Stimulated activated naive CD8-positive, alpha-beta T cell treated with anti-CD3 and anti-CD28 coated beads, Interleukin-15, amount 100 ng/mL, for 72 hours (primary cell): ENCODE data around the gene PAGE4.

Source experiments
- ATAC-seq: fragments of 150-1000 bp; cut with Tn5 transposase; 2 replicates; pipeline ENCODE4 v1.10.0; 2021; ENCODE audit warnings: mild to moderate bottlenecking, moderate library complexity
- DNase-seq, 2 donors: peaks; one replicate each; pipeline ENCODE4 v3.0.0; 2021 to 2022
- H3K27ac Mint-ChIP-seq, 2 donors: one replicate each; pipeline ENCODE4 v1.8.0; 2022; ENCODE audit warnings: mild to moderate bottlenecking in 2 of 2, mixed read lengths in 2 of 2, moderate library complexity in 2 of 2
- H3K27me3 Mint-ChIP-seq: one replicate; pipeline ENCODE4 v1.8.0; 2022; ENCODE audit warnings: mixed read lengths
- H3K4me1 Mint-ChIP-seq: one replicate; pipeline ENCODE4 v1.8.0; 2022; ENCODE audit warnings: mild to moderate bottlenecking, mixed read lengths
- H3K4me3 Mint-ChIP-seq, 2 donors: one replicate each; pipeline ENCODE4 v1.8.0; 2022; ENCODE audit warnings: mild to moderate bottlenecking in 2 of 2, mixed read lengths in 2 of 2, moderate library complexity in 1 of 2
- H3K9me3 Mint-ChIP-seq, 2 donors: one replicate each; pipeline ENCODE4 v1.8.0; 2022; ENCODE audit warnings: mixed read lengths in 2 of 2

Gene PAGE4, protein sequence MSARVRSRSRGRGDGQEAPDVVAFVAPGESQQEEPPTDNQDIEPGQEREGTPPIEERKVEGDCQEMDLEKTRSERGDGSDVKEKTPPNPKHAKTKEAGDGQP

DNA sequence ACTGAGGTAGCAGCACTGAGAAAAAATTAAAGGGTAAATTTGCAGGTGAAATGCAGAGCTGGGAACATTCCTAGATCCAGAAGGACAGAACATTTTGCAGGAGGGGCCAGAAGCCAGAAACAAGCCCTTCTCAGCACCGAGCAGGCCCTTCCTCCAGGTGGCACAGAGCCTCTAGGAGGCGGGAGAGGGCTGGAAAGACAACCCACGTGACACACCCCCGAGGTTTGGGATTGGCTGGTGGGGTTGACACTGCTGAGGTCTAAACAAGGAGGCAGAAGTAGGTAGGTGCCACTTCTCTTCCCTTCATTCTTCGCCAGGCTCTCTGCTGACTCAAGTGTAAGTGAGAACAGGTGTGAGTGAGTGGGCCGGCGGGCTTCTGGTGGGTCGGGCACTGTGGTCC lies at the start of gene PAGE4:
PAGE4 (plus strand) TSS at position 288 of the 400 bp plus-strand sequence. CDS start 1,126 bp downstream, outside the sequence.
- Mint-ChIP-seq H3K27ac (no peak within 1 kb of the TSS), H3K4me1 (no peaks in the 10 kb centered on the region), H3K4me3 (no peak within 1 kb of the TSS), H3K9me3 (no peaks in the 10 kb centered on the region), H3K27me3 (peaks cover 11% of the 10 kb centered on the region)
- ATAC-seq (no peak), DNase-seq (no peak)

DNA sequence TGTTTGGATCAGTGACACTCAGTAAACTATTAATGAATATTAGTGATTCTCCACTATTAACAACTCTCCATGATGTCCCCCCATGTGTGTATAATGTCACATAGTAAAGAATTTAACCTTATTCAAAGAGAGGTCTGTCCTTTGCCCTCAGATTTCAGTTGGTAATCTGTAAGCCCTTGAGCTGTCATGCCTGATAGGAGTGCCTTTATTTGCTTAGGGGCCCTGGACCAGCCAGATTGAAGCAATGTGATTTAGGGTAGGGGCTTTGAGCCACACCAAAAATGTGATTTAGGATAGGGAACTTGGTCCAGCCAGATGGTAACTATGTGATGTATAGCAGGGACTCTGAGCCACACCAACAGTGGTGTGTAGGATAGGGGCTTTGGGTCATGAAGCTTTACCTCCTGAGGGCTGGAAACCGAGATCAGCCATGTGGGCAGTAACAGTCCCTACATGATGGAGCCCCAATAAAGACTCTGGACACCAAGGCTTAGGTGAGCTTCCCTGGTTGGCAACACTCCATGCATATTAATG lies 44.3 kb upstream of the PAGE4 start:
- ATAC-seq: no peak
- H3K4me1 Mint-ChIP-seq: no peaks in the 10 kb centered on the region
- no peak overlapping the region for H3K4me3 Mint-ChIP-seq
- H3K27ac Mint-ChIP-seq: no peak overlapping the region
- DNase-seq: no peak
- no peaks in the 10 kb centered on the region for H3K27me3 Mint-ChIP-seq
- H3K9me3 Mint-ChIP-seq: no peaks in the 10 kb centered on the region

DNA sequence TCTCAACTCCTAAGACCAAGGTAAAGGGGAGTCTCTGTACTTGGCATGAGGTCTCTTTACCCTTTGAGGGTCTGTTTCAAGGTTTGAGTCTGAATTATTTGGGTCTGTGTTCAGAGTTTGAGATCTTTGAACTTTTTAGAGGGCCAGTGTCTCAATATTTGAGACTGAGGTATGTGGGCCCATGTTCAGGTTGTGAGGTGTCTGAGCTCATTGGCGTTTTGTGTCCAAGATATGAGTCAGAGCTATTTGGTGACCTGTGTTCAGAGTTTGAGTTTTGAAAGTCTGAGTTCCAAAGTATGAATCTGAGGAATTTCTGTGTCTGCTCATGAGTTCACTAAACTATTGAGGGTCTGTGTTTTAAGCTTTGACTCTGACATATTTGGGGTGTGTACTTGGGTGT lies 36.7 kb upstream of the PAGE4 start:
- DNase-seq: no peak
- Mint-ChIP-seq H3K27ac (no peak overlapping the region), H3K9me3 (no peaks in the 10 kb centered on the region), H3K4me3 (no peak overlapping the region), H3K27me3 (no peaks in the 10 kb centered on the region), H3K4me1 (no peaks in the 10 kb centered on the region)
- no peak for ATAC-seq

DNA sequence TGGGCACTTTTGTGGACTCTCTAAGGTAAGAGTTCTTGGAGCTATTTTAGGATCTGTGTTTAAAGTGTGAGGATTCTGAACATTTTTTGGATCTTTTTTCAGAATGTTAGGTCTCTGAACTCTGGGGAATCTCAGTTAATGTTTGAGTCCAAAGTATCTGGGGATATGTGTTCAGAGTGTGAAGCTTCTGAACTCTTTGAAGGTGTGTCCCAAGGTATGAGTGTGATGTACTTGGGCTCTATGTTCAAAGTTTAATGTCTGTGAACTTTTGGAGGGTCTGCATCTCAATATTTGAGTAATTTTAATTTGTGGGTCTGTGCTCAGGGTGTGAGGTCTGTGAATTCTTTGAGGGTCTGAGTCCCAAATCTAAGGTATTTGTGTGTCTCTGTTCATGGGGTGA lies 35.4 kb upstream of the PAGE4 start:
- no peaks in the 10 kb centered on the region for H3K27me3 Mint-ChIP-seq
- DNase-seq (no peak), ATAC-seq (no peak)
- no peak overlapping the region for H3K4me3 Mint-ChIP-seq
- H3K4me1 Mint-ChIP-seq: no peaks in the 10 kb centered on the region
- H3K27ac Mint-ChIP-seq: no peak overlapping the region
- no peaks in the 10 kb centered on the region for H3K9me3 Mint-ChIP-seq

DNA sequence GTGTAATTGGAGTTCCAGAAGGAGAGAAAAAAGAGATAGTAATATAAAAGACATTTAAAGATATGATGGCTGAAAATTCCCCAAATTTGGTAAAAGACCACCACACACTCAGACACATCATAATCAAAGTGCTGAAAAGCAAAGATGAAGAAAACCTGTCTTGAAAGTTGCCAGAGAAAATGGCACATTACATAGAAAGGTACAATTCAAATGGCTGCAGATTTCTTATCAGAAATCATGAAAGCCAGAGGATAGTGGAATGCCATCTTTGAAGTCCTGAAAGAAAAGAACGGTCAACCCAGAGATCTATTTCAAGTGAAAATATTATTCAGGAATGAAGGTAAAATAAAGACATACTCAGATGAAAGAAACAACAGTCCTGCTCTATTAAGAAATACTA lies 29.3 kb upstream of the PAGE4 start:
- no peak overlapping the region for H3K27ac Mint-ChIP-seq
- ATAC-seq (no peak), DNase-seq (no peak)
- H3K4me1 Mint-ChIP-seq: no peaks in the 10 kb centered on the region
- no peak overlapping the region for H3K4me3 Mint-ChIP-seq
- H3K27me3 Mint-ChIP-seq: no peaks in the 10 kb centered on the region
- H3K9me3 Mint-ChIP-seq: peaks cover 0 to 6% of the 10 kb centered on the region in 2 donors

DNA sequence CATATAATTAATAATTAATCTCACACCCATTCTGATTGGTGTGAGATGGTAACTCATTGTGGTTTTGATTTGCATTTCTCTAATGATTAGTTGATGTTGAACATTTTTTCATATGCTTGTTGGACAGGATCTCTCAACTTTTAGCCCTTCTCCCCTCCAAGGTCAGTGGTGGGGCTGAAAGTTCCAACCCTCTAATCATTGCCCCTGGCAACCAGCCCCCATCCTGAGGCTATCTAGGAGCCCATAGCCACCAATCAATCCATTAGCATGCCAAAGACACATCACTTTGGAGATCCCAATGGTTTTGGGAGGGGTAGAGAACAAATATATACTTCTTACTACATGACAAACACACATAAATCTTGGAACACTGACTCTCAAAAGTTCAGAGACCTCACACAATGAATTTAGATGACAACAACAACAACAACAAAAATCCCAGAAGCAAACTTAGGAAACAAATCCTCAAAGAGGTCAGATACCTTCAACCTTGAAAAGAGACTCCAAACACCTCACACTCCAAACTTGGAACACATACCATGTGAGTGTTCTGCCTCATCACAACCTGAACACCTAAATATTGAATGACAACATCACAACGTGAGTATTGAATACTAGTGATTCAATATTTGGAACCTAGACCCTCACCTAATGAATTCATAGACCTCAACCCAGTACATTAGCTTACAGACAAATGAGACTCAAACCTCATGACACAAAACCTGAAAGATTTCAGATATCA lies 19.0 kb upstream of the PAGE4 start:
- no peak for DNase-seq
- H3K9me3 Mint-ChIP-seq: no peaks in the 10 kb centered on the region
- H3K4me3 Mint-ChIP-seq: no peak overlapping the region
- H3K4me1 Mint-ChIP-seq: no peaks in the 10 kb centered on the region
- H3K27me3 Mint-ChIP-seq: no peaks in the 10 kb centered on the region
- ATAC-seq: peak; percentile 40
- H3K27ac Mint-ChIP-seq: no peak overlapping the region

DNA sequence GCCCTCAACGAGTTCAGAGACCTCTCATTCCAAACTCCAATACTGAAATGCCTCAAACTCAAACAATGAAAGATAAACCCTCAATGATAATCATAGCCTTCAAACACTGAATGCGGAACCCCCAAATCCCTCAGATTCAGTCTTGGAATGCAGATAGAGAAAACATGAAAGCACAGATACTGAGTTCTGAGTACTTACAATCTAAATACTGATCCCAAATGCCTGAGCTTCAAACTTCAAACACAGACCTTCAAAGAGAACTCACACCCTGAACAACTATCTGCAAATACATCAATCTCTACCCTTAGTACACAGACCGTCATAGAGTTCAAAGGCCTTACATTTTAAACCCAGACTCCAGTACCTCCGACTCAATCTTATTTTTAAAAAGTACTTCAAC lies 16.9 kb upstream of the PAGE4 start:
- Mint-ChIP-seq H3K9me3 (no peaks in the 10 kb centered on the region), H3K27me3 (no peaks in the 10 kb centered on the region), H3K27ac (no peak overlapping the region), H3K4me1 (no peaks in the 10 kb centered on the region), H3K4me3 (no peak overlapping the region)
- DNase-seq (no peak), ATAC-seq (no peak)

DNA sequence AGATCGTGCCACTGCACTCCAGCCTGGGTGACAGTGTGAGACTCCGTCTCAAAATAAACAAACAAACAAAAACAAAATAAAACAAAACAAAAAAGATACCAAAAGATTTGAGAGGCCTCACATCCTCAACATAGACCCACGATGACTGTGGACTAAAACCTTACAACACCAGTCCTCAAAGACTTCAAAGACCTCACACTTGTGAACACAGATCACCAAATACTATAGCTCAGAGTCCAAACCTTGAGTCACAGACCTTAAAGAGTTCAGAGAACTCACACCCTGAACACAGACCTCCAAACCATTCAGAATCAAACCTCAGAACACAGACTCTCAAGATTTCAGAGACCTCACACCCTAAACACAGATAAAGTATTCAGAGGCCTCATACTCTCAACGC lies 12.7 kb upstream of the PAGE4 start:
- Mint-ChIP-seq H3K27me3 (no peaks in the 10 kb centered on the region), H3K4me3 (no peak overlapping the region), H3K9me3 (no peaks in the 10 kb centered on the region), H3K27ac (no peak overlapping the region), H3K4me1 (no peaks in the 10 kb centered on the region)
- ATAC-seq: no peak
- no peak for DNase-seq

DNA sequence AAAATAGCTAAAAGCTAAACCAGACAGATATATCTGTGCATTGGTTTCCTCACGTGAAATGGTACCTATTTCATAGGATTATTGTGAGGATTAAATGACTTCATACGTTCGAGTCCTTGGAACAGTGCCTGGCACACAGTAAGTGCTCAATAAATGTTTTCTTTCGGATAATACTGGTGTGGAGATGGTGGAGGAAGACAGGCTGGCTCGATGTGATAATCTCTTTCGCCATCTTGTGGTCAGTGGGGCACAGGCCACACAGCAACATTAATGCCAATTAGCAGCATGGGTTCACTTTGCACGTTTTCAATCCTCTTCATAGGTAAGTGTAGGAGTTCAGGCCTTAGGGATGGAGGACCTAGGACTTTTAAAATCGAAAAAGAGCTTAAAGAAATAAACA lies 9.3 kb downstream of the PAGE4 start:
- no peaks in the 10 kb centered on the region for H3K27me3 Mint-ChIP-seq
- peak in 1 of 2 donors; percentile 11 for DNase-seq
- H3K4me1 Mint-ChIP-seq: peaks cover 8% of the 10 kb centered on the region
- no peaks in the 10 kb centered on the region for H3K9me3 Mint-ChIP-seq
- no peak overlapping the region for H3K4me3 Mint-ChIP-seq
- ATAC-seq: no peak
- H3K27ac Mint-ChIP-seq: no peak overlapping the region

DNA sequence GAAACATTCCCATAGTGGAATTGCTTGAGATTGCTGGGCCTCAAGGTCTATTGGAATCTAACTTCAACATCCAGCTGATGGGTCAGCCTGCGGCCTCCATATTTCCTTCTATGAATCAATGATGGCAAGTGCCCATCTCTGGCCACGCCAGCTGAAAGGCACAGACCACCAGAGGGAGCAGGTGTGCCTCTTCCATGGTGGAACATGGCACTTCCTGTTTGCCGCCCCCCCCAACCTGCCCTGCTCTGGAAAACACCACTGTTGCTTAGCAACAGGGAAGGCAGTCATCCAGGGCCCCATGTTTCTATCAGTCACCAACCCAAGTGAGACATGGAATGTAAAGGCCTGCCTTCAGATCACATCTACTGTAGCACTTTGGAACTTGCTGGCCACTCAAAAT lies 11.6 kb downstream of the PAGE4 start:
- Mint-ChIP-seq H3K9me3 (no peaks in the 10 kb centered on the region), H3K4me3 (no peak overlapping the region), H3K27ac (peak overlapping the region in 1 of 2 donors; percentile 52), H3K4me1 (peaks cover 8% of the 10 kb centered on the region), H3K27me3 (no peaks in the 10 kb centered on the region)
- ATAC-seq: peak; percentile 93
- peak; percentile 55 to 76 for DNase-seq

DNA sequence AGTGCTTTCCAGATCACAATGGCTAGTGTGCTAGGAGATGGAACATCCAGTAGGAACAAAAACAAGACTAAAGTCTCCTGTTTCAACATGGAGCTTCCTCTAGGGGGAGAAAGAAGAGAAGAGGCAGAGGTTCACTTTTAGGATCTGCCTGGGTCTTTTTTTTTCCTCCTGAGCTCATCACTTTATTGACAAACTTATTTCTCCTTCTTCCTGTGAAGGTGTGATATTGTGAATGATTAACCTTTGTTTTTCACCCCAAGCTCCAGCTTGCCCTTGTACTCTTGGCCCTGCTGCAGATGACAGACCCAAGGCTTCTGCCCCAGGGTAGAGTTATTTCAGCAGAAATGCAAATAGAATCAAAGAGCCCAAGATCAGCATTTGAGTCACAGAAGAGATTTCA lies 13.5 kb downstream of the PAGE4 start:
- Mint-ChIP-seq H3K9me3 (no peaks in the 10 kb centered on the region), H3K27me3 (no peaks in the 10 kb centered on the region), H3K27ac (no peak overlapping the region), H3K4me3 (no peak overlapping the region), H3K4me1 (peaks cover 8% of the 10 kb centered on the region)
- DNase-seq (no peak), ATAC-seq (no peak)

DNA sequence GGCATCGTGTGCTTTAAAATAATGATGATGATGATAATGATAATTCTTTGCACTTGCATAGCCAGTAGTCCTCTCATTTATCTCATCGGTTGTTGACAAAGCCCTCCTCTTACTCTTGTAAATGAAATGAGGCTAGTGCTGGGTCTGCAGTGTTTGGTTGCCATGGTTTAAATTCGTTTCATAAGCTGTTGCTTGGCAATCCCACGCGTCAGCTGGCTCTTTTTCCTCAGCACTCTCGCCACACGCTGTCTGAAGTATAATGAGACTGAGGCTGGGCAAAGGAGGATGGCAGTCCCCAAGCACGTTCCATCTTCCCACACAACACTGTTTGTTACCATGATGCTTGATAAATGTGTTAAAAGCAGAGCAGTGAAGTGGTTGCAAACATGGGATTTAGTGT lies 15.5 kb downstream of the PAGE4 start:
- H3K4me1 Mint-ChIP-seq: peaks cover 8% of the 10 kb centered on the region

DNA sequence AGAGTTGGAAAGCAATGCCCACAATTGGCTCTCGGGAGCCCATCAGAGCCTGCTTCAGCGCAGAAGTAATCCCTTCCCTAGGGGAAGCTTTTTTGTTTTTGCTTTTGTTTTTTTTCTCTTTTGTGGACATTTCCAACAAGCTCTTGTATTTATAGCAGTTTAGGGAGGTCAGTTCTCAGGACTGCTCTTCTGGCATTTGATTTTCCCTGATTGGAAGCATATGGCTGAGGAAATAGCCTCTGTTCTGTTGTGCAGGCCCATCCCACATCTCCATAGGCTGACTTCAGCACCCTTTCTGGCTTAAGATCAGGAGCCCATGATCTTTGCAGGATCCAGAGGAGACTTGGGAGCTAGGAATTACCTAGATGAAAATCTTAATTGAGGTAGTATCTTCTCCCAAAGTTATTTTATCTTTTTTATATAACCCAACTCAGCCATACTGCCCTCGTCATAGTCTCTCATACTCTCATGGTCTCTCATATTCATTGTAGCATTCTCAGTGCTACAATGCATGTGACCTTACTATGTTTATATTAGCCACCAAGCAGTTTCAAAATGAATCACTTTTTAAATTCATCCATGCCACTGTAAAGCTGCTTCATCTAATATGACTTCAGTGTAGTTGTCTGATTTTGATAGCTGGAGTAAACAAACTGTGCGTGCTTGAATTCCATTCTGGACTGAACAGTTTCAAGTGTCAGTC lies 16.7 kb downstream of the PAGE4 start:
- no peaks in the 10 kb centered on the region for H3K9me3 Mint-ChIP-seq
- no peak overlapping the region for H3K4me3 Mint-ChIP-seq
- no peaks in the 10 kb centered on the region for H3K27me3 Mint-ChIP-seq
- peaks cover 5% of the 10 kb centered on the region for H3K4me1 Mint-ChIP-seq
- ATAC-seq (peak; percentile 39), DNase-seq (no peak)
- no peak overlapping the region for H3K27ac Mint-ChIP-seq

More for the DNA sequence above, 15.5 kb downstream of the PAGE4 start:
- no peak overlapping the region for H3K4me3 Mint-ChIP-seq
- H3K27ac Mint-ChIP-seq: no peak overlapping the region
- no peaks in the 10 kb centered on the region for H3K9me3 Mint-ChIP-seq
- no peaks in the 10 kb centered on the region for H3K27me3 Mint-ChIP-seq
- DNase-seq: no peak
- ATAC-seq: no peak

DNA sequence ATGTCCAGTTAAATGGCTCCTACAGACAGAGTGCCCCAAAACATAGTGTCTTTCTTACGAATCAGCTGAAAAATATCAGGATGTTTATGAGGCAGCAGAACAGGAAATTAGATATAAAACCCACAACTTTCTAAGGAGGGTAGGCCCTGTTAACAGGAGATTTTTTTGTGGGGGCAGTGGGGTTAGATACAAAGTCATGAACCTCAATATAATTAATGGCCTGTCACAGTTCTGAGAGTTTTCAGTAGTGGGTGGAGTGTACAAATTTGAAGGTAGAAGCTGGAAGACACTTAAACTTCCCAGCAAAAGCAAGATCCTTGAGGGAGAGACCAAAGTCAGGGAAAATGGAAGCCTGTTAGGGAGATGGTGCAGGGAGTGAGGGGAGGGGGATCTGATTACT lies 17.4 kb downstream of the PAGE4 start:
- no peak overlapping the region for H3K27ac Mint-ChIP-seq
- no peak for DNase-seq
- no peak overlapping the region for H3K4me3 Mint-ChIP-seq
- no peak for ATAC-seq
- H3K27me3 Mint-ChIP-seq: no peaks in the 10 kb centered on the region
- H3K9me3 Mint-ChIP-seq: no peaks in the 10 kb centered on the region
- no peaks in the 10 kb centered on the region for H3K4me1 Mint-ChIP-seq

DNA sequence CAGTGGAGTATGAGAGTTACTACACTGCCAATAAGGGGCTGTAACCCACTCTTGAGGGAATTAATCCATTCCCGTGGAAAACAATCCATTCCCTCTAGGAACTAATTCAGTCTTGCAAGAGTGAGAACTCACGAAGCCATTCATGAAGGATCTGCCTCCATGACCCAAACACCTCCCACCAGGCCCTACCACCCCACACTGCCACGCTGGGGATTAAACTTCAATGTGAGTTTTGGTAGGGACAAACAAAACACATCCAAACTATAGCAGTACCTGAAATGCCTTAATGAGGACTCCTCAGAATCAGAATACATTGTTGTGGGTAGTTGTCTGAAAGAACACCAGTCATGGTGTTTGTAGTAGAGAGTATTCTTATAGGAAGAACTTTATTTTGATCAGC lies 19.2 kb downstream of the PAGE4 start:
- Mint-ChIP-seq H3K9me3 (no peaks in the 10 kb centered on the region), H3K4me3 (no peak overlapping the region), H3K27me3 (no peaks in the 10 kb centered on the region), H3K4me1 (no peaks in the 10 kb centered on the region), H3K27ac (no peak overlapping the region)
- no peak for DNase-seq
- ATAC-seq: no peak

DNA sequence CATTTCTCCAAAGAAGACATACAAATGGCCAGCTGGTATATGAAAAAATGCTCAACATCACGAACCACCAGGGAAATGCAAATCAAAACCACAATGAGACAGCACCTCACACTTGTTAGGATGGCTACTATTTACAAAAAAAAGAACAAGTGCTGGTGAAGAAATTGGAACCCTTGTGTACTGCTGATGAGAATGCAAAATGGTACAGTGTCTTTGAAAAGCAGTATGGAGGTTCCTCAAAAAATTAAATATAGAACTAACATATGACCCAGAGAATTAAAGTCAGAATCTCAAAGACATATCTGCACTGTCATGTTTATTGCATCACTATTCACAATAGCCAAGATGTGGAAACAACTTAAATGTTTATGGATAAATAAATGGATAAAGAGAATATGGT lies 20.9 kb downstream of the PAGE4 start:
- Mint-ChIP-seq H3K4me1 (no peaks in the 10 kb centered on the region), H3K27me3 (no peaks in the 10 kb centered on the region), H3K9me3 (no peaks in the 10 kb centered on the region), H3K4me3 (no peak overlapping the region), H3K27ac (no peak overlapping the region)
- DNase-seq (no peak), ATAC-seq (no peak)
